Osteocyte (in vitro differentiated cells): Measurements from ENCODE around the gene GAB2. TPM values are rescaled to one million over a fixed set of nuclear protein-coding genes. Genes with fewer than 3 reads are reported as not detected.

Experiments used
- DNase-seq: peaks from one replicate; pipeline ENCODE4 v3.0.0; 2021; ENCODE audit warnings: mixed read lengths; ENCODE audit not compliant: unreplicated experiment; ENCODE audit errors: extremely low spot score
- H3K27ac Mint-ChIP-seq: one replicate; pipeline ENCODE4 v1.8.0; 2021; ENCODE audit warnings: mild to moderate bottlenecking, mixed read lengths; ENCODE audit not compliant: unreplicated experiment
- H3K27me3 Mint-ChIP-seq: one replicate; pipeline ENCODE4 v1.8.0; 2021; ENCODE audit warnings: mixed read lengths; ENCODE audit not compliant: unreplicated experiment
- H3K36me3 Mint-ChIP-seq: one replicate; pipeline ENCODE4 v1.8.0; 2021; ENCODE audit warnings: mixed read lengths; ENCODE audit not compliant: unreplicated experiment
- H3K4me1 Mint-ChIP-seq: one replicate; pipeline ENCODE4 v1.8.0; 2021; ENCODE audit warnings: mixed read lengths; ENCODE audit not compliant: unreplicated experiment
- H3K4me3 Mint-ChIP-seq: one replicate; pipeline ENCODE4 v1.8.0; 2021; ENCODE audit warnings: mild to moderate bottlenecking, moderate library complexity, mixed read lengths; ENCODE audit not compliant: unreplicated experiment
- H3K9me3 Mint-ChIP-seq: one replicate; pipeline ENCODE4 v1.8.0; 2021; ENCODE audit warnings: mixed read lengths; ENCODE audit not compliant: unreplicated experiment
- CTCF ChIP-seq: fragments of 200-600 bp; sonication (generic); IDR thresholded peaks from 2 replicates; pipeline ENCODE4 v1.5.0; 2021; ENCODE audit warnings: antibody characterized with exemption, mild to moderate bottlenecking, moderate library complexity
- total RNA-seq: library from RNA; stranded (reverse); gene quantifications from 2 replicates; pipeline ENCODE4 v1.2.1, GENCODE V29; 2021

GAB2 gene
- total RNA-seq, 1 donor from 2014 or later, result 11.4 TPM

GRCh38 chr11:78319453-78319955 is 98.1 kb downstream of the GAB2 start:
- Mint-ChIP-seq H3K36me3 (no peaks in the 10 kb centered on the region), H3K27me3 (no peaks in the 10 kb centered on the region), H3K9me3 (no peaks in the 10 kb centered on the region), H3K4me3 (no peak overlapping the region), H3K4me1 (peaks cover 22% of the 10 kb centered on the region), H3K27ac (peak overlapping the region; percentile 29)
- DNase-seq, result no peak
- TF ChIP-seq CTCF, result no peak

GRCh38 chr11:78318321-78319114 is 99.1 kb downstream of the GAB2 start:
- no peaks in the 10 kb centered on the region for H3K27me3 Mint-ChIP-seq
- no peak for DNase-seq
- TF ChIP-seq CTCF, result no peak
- H3K4me3 Mint-ChIP-seq, result no peak overlapping the region
- no peaks in the 10 kb centered on the region for H3K9me3 Mint-ChIP-seq
- H3K36me3 Mint-ChIP-seq, result no peaks in the 10 kb centered on the region
- H3K27ac Mint-ChIP-seq, result peak overlapping the region; percentile 29
- H3K4me1 Mint-ChIP-seq, result peaks cover 22% of the 10 kb centered on the region

- no peak overlapping the region for H3K4me3 Mint-ChIP-seq
- DNase-seq, result no peak
- H3K9me3 Mint-ChIP-seq, result no peaks in the 10 kb centered on the region
- no peaks in the 10 kb centered on the region for H3K36me3 Mint-ChIP-seq
- peaks cover 30% of the 10 kb centered on the region for H3K4me1 Mint-ChIP-seq
- TF ChIP-seq CTCF, result no peak
- no peaks in the 10 kb centered on the region for H3K27me3 Mint-ChIP-seq
- no peak overlapping the region for H3K27ac Mint-ChIP-seq
Observed at GRCh38 chr11:78315724-78316123, 101.9 kb downstream of the GAB2 start.

- peaks cover 29% of the 10 kb centered on the region for H3K4me1 Mint-ChIP-seq
- H3K9me3 Mint-ChIP-seq, result no peaks in the 10 kb centered on the region
- no peaks in the 10 kb centered on the region for H3K36me3 Mint-ChIP-seq
- no peak overlapping the region for H3K27ac Mint-ChIP-seq
- no peak overlapping the region for H3K4me3 Mint-ChIP-seq
- H3K27me3 Mint-ChIP-seq, result no peaks in the 10 kb centered on the region
- DNase-seq, result no peak
- TF ChIP-seq CTCF, result no peak
Observed at GRCh38 chr11:78314762-78315161, 102.9 kb downstream of the GAB2 start.

DNA sequence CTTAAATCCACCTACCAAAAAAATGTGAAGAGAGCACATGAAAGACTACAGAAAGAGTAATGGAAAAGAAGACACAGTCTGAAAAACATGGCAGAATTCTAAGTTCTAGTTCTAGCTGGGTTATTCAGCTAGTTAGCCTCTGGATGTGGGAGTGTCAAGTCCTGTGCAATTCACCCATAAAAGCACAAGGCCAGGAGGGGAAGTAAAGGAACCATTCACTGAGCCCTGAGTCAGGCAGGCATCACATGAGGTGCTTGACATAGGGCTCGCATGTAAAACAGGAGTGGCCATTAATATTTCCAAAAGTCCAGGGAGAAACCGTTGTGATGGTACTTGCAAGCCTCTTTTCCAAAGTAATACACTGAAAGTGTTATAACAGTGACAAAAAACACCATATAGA is 103.7 kb downstream of the GAB2 start:
- Mint-ChIP-seq H3K27ac (no peak overlapping the region), H3K36me3 (no peaks in the 10 kb centered on the region), H3K4me3 (no peak overlapping the region), H3K9me3 (no peaks in the 10 kb centered on the region), H3K27me3 (no peaks in the 10 kb centered on the region), H3K4me1 (peaks cover 21% of the 10 kb centered on the region)
- no peak for DNase-seq
- TF ChIP-seq CTCF, result no peak
